Astrocyte (in vitro differentiated cells and primary cell): ENCODE measurements around the gene SNX10. TPM values are rescaled to one million over a fixed set of nuclear protein-coding genes. Genes with fewer than 3 reads are reported as not detected.

Experiments used
- DNase-seq: peaks from one replicate; pipeline ENCODE4 v3.0.0-alpha.2; 2010; ENCODE audit warnings: low read depth
- FAIRE-seq: peaks from 2 replicates; lab custom pipeline; 2011; peaks lifted over from hg19 to GRCh38; lab: Jason Lieb, UNC
- H2AFZ ChIP-seq: 2 replicates; pipeline ENCODE4 v1.6.0; 2012; ENCODE audit warnings: low read depth, low read length, inconsistent platforms
- H3K27ac ChIP-seq: 2 replicates; pipeline ENCODE4 v1.5.1; 2011; ENCODE audit warnings: low read depth, low read length, inconsistent platforms
- H3K27me3 ChIP-seq: 2 replicates; pipeline ENCODE4 v1.6.0; 2011; ENCODE audit warnings: low read length, inconsistent platforms; ENCODE audit not compliant: insufficient read depth
- H3K36me3 ChIP-seq: 2 replicates; pipeline ENCODE4 v1.5.1; 2011; ENCODE audit warnings: low read length, inconsistent platforms; ENCODE audit not compliant: insufficient read depth
- H3K4me1 ChIP-seq: 2 replicates; pipeline ENCODE4 v1.5.1; 2011; ENCODE audit warnings: low read length, inconsistent platforms; ENCODE audit not compliant: insufficient read depth
- H3K4me2 ChIP-seq: 2 replicates; pipeline ENCODE4 v1.6.0; 2012; ENCODE audit warnings: low read length, inconsistent platforms
- H3K4me3 ChIP-seq: 2 replicates; pipeline ENCODE4 v1.5.1; 2011; ENCODE audit warnings: low read depth, mild to moderate bottlenecking, low read length, inconsistent platforms; ENCODE audit not compliant: insufficient read depth
- H3K79me2 ChIP-seq: 2 replicates; pipeline ENCODE4 v1.6.0; 2012; ENCODE audit warnings: mild to moderate bottlenecking, low read length, inconsistent platforms; ENCODE audit not compliant: insufficient read depth
- H3K9ac ChIP-seq: 2 replicates; pipeline ENCODE4 v1.6.0; 2012; ENCODE audit warnings: mild to moderate bottlenecking, low read length, inconsistent platforms
- H3K9me3 ChIP-seq: 2 replicates; pipeline ENCODE4 v1.5.1; 2012; ENCODE audit warnings: low read depth, mild to moderate bottlenecking, low read length, inconsistent platforms; ENCODE audit not compliant: insufficient read depth
- H4K20me1 ChIP-seq: 2 replicates; pipeline ENCODE4 v1.6.0; 2012; ENCODE audit warnings: low read length, inconsistent platforms; ENCODE audit not compliant: insufficient read depth
- H3K27ac Mint-ChIP-seq: one replicate; pipeline ENCODE4 v1.8.0; 2021; ENCODE audit warnings: mild to moderate bottlenecking, mixed read lengths; ENCODE audit not compliant: unreplicated experiment
- H3K27me3 Mint-ChIP-seq: one replicate; pipeline ENCODE4 v1.8.0; 2021; ENCODE audit warnings: low read depth, mixed read lengths; ENCODE audit not compliant: unreplicated experiment
- H3K36me3 Mint-ChIP-seq: one replicate; pipeline ENCODE4 v1.8.0; 2021; ENCODE audit warnings: low read depth, mixed read lengths; ENCODE audit not compliant: unreplicated experiment
- H3K4me1 Mint-ChIP-seq: one replicate; pipeline ENCODE4 v1.8.0; 2021; ENCODE audit warnings: low read depth, mixed read lengths; ENCODE audit not compliant: unreplicated experiment
- H3K4me3 Mint-ChIP-seq: one replicate; pipeline ENCODE4 v1.8.0; 2021; ENCODE audit warnings: mild to moderate bottlenecking, moderate library complexity, mixed read lengths; ENCODE audit not compliant: unreplicated experiment
- H3K9me3 Mint-ChIP-seq: one replicate; pipeline ENCODE4 v1.8.0; 2021; ENCODE audit warnings: mild to moderate bottlenecking, mixed read lengths; ENCODE audit not compliant: unreplicated experiment
- CTCF ChIP-seq: IDR thresholded peaks from 2 replicates; pipeline ENCODE4 v1.5.1; 2011; ENCODE audit warnings: low read depth, mild to moderate bottlenecking, inconsistent platforms, low read length, moderate library complexity; ENCODE audit not compliant: insufficient read depth
- EZH2 ChIP-seq: IDR thresholded peaks from 2 replicates; pipeline ENCODE4 v1.6.1; 2012; ENCODE audit warnings: mild to moderate bottlenecking, low read length, inconsistent platforms; ENCODE audit not compliant: insufficient read depth
- total RNA-seq: library from RNA; stranded (reverse); gene quantifications from 2 replicates; pipeline ENCODE4 v1.2.1, GENCODE V29; 2021

Gene SNX10
- total RNA-seq, 1 donor from 2014 or later: 5.4 TPM

- FAIRE-seq: no peak
- Mint-ChIP-seq H3K36me3 (no peaks in the 10 kb centered on the region), H3K4me1 (peaks cover 12% of the 10 kb centered on the region), H3K27ac (no peak overlapping the region), H3K4me3 (no peak overlapping the region), H3K27me3 (no peaks in the 10 kb centered on the region), H3K9me3 (no peaks in the 10 kb centered on the region)
- Histone ChIP-seq H3K4me1 (no peaks in the 10 kb centered on the region), H3K4me2 (no peak overlapping the region), H3K79me2 (no peaks in the 10 kb centered on the region), H3K27ac (no peak overlapping the region), H3K4me3 (no peak overlapping the region), H3K9me3 (no peaks in the 10 kb centered on the region), H4K20me1 (no peaks in the 10 kb centered on the region), H3K36me3 (no peaks in the 10 kb centered on the region), H3K9ac (no peak overlapping the region), H3K27me3 (no peaks in the 10 kb centered on the region), H2AFZ (no peak overlapping the region)
- no peak for TF ChIP-seq CTCF
- TF ChIP-seq EZH2: no peak
- no peak for DNase-seq
Observed at GRCh38 chr7:26420422-26421019, 128.9 kb downstream of the SNX10 start.

- Mint-ChIP-seq H3K27me3 (no peaks in the 10 kb centered on the region), H3K4me1 (peaks cover 10% of the 10 kb centered on the region), H3K4me3 (no peak overlapping the region), H3K27ac (no peak overlapping the region), H3K36me3 (no peaks in the 10 kb centered on the region), H3K9me3 (no peaks in the 10 kb centered on the region)
- Histone ChIP-seq H2AFZ (no peak overlapping the region), H3K27ac (no peak overlapping the region), H3K9me3 (no peaks in the 10 kb centered on the region), H3K36me3 (no peaks in the 10 kb centered on the region), H4K20me1 (no peaks in the 10 kb centered on the region), H3K4me2 (no peak overlapping the region), H3K27me3 (no peaks in the 10 kb centered on the region), H3K4me3 (no peak overlapping the region), H3K79me2 (no peaks in the 10 kb centered on the region), H3K4me1 (no peaks in the 10 kb centered on the region), H3K9ac (no peak overlapping the region)
- no peak for DNase-seq
- TF ChIP-seq CTCF: no peak
- no peak for TF ChIP-seq EZH2
- FAIRE-seq: no peak
Observed at GRCh38 chr7:26422761-26423160, 131.1 kb downstream of the SNX10 start.

- no peak overlapping the region for H3K9ac ChIP-seq
- H3K4me2 ChIP-seq: no peak overlapping the region
- Mint-ChIP-seq H3K9me3 (no peaks in the 10 kb centered on the region), H3K27ac (no peak overlapping the region), H3K4me1 (peaks cover 3% of the 10 kb centered on the region), H3K36me3 (no peaks in the 10 kb centered on the region), H3K4me3 (no peak overlapping the region), H3K27me3 (no peaks in the 10 kb centered on the region)
- H3K36me3 ChIP-seq: no peaks in the 10 kb centered on the region
- FAIRE-seq: no peak
- TF ChIP-seq CTCF (no peak), EZH2 (no peak)
- H4K20me1 ChIP-seq: no peaks in the 10 kb centered on the region
- no peak for DNase-seq
- H3K27ac ChIP-seq: no peak overlapping the region
- no peaks in the 10 kb centered on the region for H3K4me1 ChIP-seq
- no peaks in the 10 kb centered on the region for H3K79me2 ChIP-seq
- no peaks in the 10 kb centered on the region for H3K27me3 ChIP-seq
- no peak overlapping the region for H2AFZ ChIP-seq
- no peaks in the 10 kb centered on the region for H3K9me3 ChIP-seq
- H3K4me3 ChIP-seq: no peak overlapping the region
Observed at GRCh38 chr7:26423436-26423835, 131.8 kb downstream of the SNX10 start.
